H9 (cell line): Measurements from ENCODE around the gene CCDC85A. TPM values are rescaled to one million over a fixed set of nuclear protein-coding genes. Genes with fewer than 3 reads are reported as not detected.

Source experiments
- DNase-seq: peaks from one replicate; pipeline ENCODE4 v3.0.0-alpha.2; 2017
- H2AFZ ChIP-seq: one replicate; pipeline ENCODE4 v1.6.1; 2013; ENCODE audit warnings: mild to moderate bottlenecking, low read length, control low read depth, moderate library complexity
- H2AK5ac ChIP-seq: 2 replicates; pipeline ENCODE4 v1.6.1; 2013; ENCODE audit warnings: low read length, control low read depth, mixed read lengths; ENCODE audit not compliant: insufficient read length
- H2BK120ac ChIP-seq: one replicate; pipeline ENCODE4 v1.6.1; 2013; ENCODE audit warnings: low read depth, mild to moderate bottlenecking, low read length, control low read depth, inconsistent platforms; ENCODE audit not compliant: poor library complexity, severe bottlenecking
- H2BK12ac ChIP-seq: 2 replicates; pipeline ENCODE4 v1.6.1; 2013; ENCODE audit warnings: low read length, control low read depth, mixed read lengths, low read depth; ENCODE audit not compliant: insufficient read length
- H2BK15ac ChIP-seq: 2 replicates; pipeline ENCODE4 v1.6.1; 2013; ENCODE audit warnings: low read depth, low read length, control low read depth
- H2BK20ac ChIP-seq: one replicate; pipeline ENCODE4 v1.6.1; 2013; ENCODE audit warnings: low read depth, mild to moderate bottlenecking, low read length, control low read depth, inconsistent platforms; ENCODE audit not compliant: poor library complexity, severe bottlenecking
- H2BK5ac ChIP-seq: 2 replicates; pipeline ENCODE4 v1.6.1; 2013; ENCODE audit warnings: low read length, control low read depth, mixed read lengths; ENCODE audit not compliant: insufficient read length
- H3K14ac ChIP-seq: 2 replicates; pipeline ENCODE4 v1.6.1; 2013; ENCODE audit warnings: low read length, control low read depth; ENCODE audit not compliant: insufficient read depth
- H3K18ac ChIP-seq: 2 replicates; pipeline ENCODE4 v1.6.1; 2013; ENCODE audit warnings: low read depth, mild to moderate bottlenecking, mixed read lengths, low read length, control low read depth; ENCODE audit not compliant: insufficient read length
- H3K23ac ChIP-seq: 2 replicates; pipeline ENCODE4 v1.6.1; 2013; ENCODE audit warnings: low read length, control low read depth, mixed read lengths, low read depth; ENCODE audit not compliant: insufficient read length
- H3K23me2 ChIP-seq: 2 replicates; pipeline ENCODE4 v1.6.1; 2013; ENCODE audit warnings: low read depth, mild to moderate bottlenecking, mixed read lengths, low read length, control low read depth; ENCODE audit not compliant: insufficient read length, poor library complexity, severe bottlenecking
- H3K27ac ChIP-seq: 2 replicates; pipeline ENCODE4 v1.5.1; 2013; ENCODE audit warnings: low read length, control low read depth, mixed read lengths, low read depth; ENCODE audit not compliant: insufficient read length
- H3K27me3 ChIP-seq: 2 replicates; pipeline ENCODE4 v1.6.1; 2013; ENCODE audit warnings: low read length, control low read depth, inconsistent platforms; ENCODE audit not compliant: insufficient read depth
- H3K4ac ChIP-seq: 2 replicates; pipeline ENCODE4 v1.6.1; 2013; ENCODE audit warnings: low read depth, mild to moderate bottlenecking, control low read depth, inconsistent platforms, low read length, moderate library complexity
- H3K4me1 ChIP-seq: 2 replicates; pipeline ENCODE4 v1.6.1; 2013; ENCODE audit warnings: low read length, control low read depth, inconsistent platforms; ENCODE audit not compliant: insufficient read depth
- H3K4me2 ChIP-seq: 2 replicates; pipeline ENCODE4 v1.6.1; 2013; ENCODE audit warnings: low read length, control low read depth, mixed read lengths; ENCODE audit not compliant: insufficient read length, insufficient read depth
- H3K56ac ChIP-seq: 2 replicates; pipeline ENCODE4 v1.6.1; 2013; ENCODE audit warnings: low read depth, mild to moderate bottlenecking, mixed read lengths, low read length, control low read depth; ENCODE audit not compliant: insufficient read length
- H3K79me1 ChIP-seq: 2 replicates; pipeline ENCODE4 v1.6.1; 2013; ENCODE audit warnings: low read depth, mild to moderate bottlenecking, moderate library complexity, low read length, control low read depth, inconsistent platforms; ENCODE audit not compliant: insufficient read depth, poor library complexity, severe bottlenecking
- H3K79me2 ChIP-seq: 2 replicates; pipeline ENCODE4 v1.6.1; 2013; ENCODE audit warnings: low read length, control low read depth, inconsistent platforms; ENCODE audit not compliant: insufficient read depth
- H3K9ac ChIP-seq: 2 replicates; pipeline ENCODE4 v1.6.1; 2013; ENCODE audit warnings: low read length, control low read depth, mixed read lengths; ENCODE audit not compliant: insufficient read length; ENCODE audit errors: extremely low read depth
- H3K9me3 ChIP-seq: one replicate; pipeline ENCODE4 v1.6.1; 2013; ENCODE audit warnings: low read depth, low read length, inconsistent platforms; ENCODE audit not compliant: control insufficient read depth
- H3T11ph ChIP-seq: one replicate; pipeline ENCODE4 v1.6.1; 2013; ENCODE audit warnings: mild to moderate bottlenecking, low read length, control low read depth, inconsistent platforms
- H4K20me1 ChIP-seq: one replicate; pipeline ENCODE4 v1.6.1; 2013; ENCODE audit not compliant: control insufficient read depth, insufficient read length, insufficient read depth
- H4K5ac ChIP-seq: 2 replicates; pipeline ENCODE4 v1.6.1; 2013; ENCODE audit warnings: low read depth, mild to moderate bottlenecking, mixed read lengths, low read length, control low read depth; ENCODE audit not compliant: insufficient read length
- H4K8ac ChIP-seq: replicated peaks from 2 replicates; pipeline ENCODE4 v1.6.1; 2013; ENCODE audit warnings: low read length, control low read depth, mixed read lengths, low read depth; ENCODE audit not compliant: insufficient read length
- H4K91ac ChIP-seq: 2 replicates; pipeline ENCODE4 v1.6.1; 2013; ENCODE audit warnings: low read depth, mild to moderate bottlenecking, moderate library complexity, mixed read lengths, low read length, control low read depth; ENCODE audit not compliant: insufficient read length
- H3K27ac Mint-ChIP-seq, 3 experiments: 2 replicates in 2 of 3; 3 replicates in 1 of 3; pipeline ENCODE4 v1.8.0; 2020 to 2021; ENCODE audit warnings: mixed read lengths in 3 of 3, mild to moderate bottlenecking in 1 of 3, moderate library complexity in 1 of 3
- H3K27me3 Mint-ChIP-seq: 2 replicates; pipeline ENCODE4 v1.8.0; 2021; ENCODE audit warnings: low read depth, mild to moderate bottlenecking, moderate library complexity, mixed read lengths
- H3K36me3 Mint-ChIP-seq, 3 experiments: 2 replicates in 2 of 3; 3 replicates in 1 of 3; pipeline ENCODE4 v1.8.0; 2020 to 2021; ENCODE audit warnings: low read depth in 3 of 3, mixed read lengths in 3 of 3; ENCODE audit not compliant: insufficient read depth in 1 of 3
- H3K4me1 Mint-ChIP-seq, 2 experiments: 2 replicates each; pipeline ENCODE4 v1.8.0; 2020; ENCODE audit warnings: mixed read lengths in 2 of 2
- H3K4me3 Mint-ChIP-seq, 2 experiments: 2 replicates in 1 of 2; 3 replicates in 1 of 2; pipeline ENCODE4 v1.8.0; 2020 to 2021; ENCODE audit warnings: mild to moderate bottlenecking in 2 of 2, mixed read lengths in 2 of 2, moderate library complexity in 1 of 2
- H3K9me3 Mint-ChIP-seq, 2 experiments: 2 replicates in 1 of 2; 3 replicates in 1 of 2; pipeline ENCODE4 v1.8.0; 2020; ENCODE audit warnings: mild to moderate bottlenecking in 2 of 2, mixed read lengths in 2 of 2, moderate library complexity in 1 of 2
- WGBS: extraction: QIAGEN DNeasy Blood & Tissue Kit; methylation state at CpG from one replicate; pipeline ENCODE4 v1.1.7; 2013; ENCODE audit warnings: missing lambda C conversion rate, low lambda C conversion rate, mixed read lengths; ENCODE audit not compliant: insufficient read length; ENCODE audit errors: extremely low coverage; 5-methylcytosine and 5-hydroxymethylcytosine counted together
- total RNA-seq: library from RNA; stranded (reverse); gene quantifications from 2 replicates; pipeline ENCODE4 v1.2.1, GENCODE V29; 2021
- TF ChIP-seq, protein P1 (sequence below): fragments of 200-600 bp; sonication (generic); conservative IDR thresholded peaks from 3 replicates; pipeline ENCODE4 v1.8.0; 2021; ENCODE audit warnings: antibody characterized with exemption, mild to moderate bottlenecking

CCDC85A gene
- total RNA-seq, 1 experiment from 2014 or later: 0.17 TPM

DNA sequence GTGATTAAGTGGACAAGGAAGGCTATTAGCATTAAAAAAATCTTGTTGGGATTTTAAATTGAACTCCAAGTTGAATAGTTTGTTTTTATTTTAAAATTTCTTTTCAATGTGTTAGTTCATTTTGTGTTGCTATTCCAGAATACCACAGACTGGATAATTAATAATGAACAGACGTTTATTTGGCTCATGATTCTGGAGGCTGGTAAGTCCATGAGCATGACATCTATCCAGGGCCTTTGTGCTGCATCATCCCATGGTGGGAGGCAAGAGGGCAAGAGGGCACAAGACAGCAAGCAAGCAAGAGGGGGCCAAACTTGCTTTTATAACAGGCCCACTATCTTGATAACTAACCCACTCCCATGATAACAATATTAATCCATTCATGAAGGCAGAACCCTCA lies 22.5 kb downstream of the CCDC85A start:
- no peaks in the 10 kb centered on the region for H3K4me1 ChIP-seq
- no peak overlapping the region for H3K4me3 Mint-ChIP-seq
- no peaks in the 10 kb centered on the region; a peak in 1 of 5 replicates for H3K9me3 Mint-ChIP-seq
- H2AK5ac ChIP-seq: no peak overlapping the region
- H3K27ac Mint-ChIP-seq: no peak overlapping the region
- TF ChIP-seq, protein P1, sequence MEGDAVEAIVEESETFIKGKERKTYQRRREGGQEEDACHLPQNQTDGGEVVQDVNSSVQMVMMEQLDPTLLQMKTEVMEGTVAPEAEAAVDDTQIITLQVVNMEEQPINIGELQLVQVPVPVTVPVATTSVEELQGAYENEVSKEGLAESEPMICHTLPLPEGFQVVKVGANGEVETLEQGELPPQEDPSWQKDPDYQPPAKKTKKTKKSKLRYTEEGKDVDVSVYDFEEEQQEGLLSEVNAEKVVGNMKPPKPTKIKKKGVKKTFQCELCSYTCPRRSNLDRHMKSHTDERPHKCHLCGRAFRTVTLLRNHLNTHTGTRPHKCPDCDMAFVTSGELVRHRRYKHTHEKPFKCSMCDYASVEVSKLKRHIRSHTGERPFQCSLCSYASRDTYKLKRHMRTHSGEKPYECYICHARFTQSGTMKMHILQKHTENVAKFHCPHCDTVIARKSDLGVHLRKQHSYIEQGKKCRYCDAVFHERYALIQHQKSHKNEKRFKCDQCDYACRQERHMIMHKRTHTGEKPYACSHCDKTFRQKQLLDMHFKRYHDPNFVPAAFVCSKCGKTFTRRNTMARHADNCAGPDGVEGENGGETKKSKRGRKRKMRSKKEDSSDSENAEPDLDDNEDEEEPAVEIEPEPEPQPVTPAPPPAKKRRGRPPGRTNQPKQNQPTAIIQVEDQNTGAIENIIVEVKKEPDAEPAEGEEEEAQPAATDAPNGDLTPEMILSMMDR: no peak
- H3K56ac ChIP-seq: no peak overlapping the region
- no peak overlapping the region for H3K4me2 ChIP-seq
- H3K23me2 ChIP-seq: no peaks in the 10 kb centered on the region
- no peak overlapping the region for H4K8ac ChIP-seq
- H3K23ac ChIP-seq: no peak overlapping the region
- H3K9ac ChIP-seq: no peak overlapping the region
- no peak overlapping the region for H2BK5ac ChIP-seq
- no peaks in the 10 kb centered on the region for H3K79me1 ChIP-seq
- no peak overlapping the region for H2BK120ac ChIP-seq
- H3K79me2 ChIP-seq: no peaks in the 10 kb centered on the region
- no peak overlapping the region for H2BK15ac ChIP-seq
- no peak overlapping the region for H3K14ac ChIP-seq
- no peaks in the 10 kb centered on the region for H4K20me1 ChIP-seq
- no peak overlapping the region for H4K5ac ChIP-seq
- no peak overlapping the region for H3K18ac ChIP-seq
- H3K36me3 Mint-ChIP-seq: no peaks in the 10 kb centered on the region
- H3K4me1 Mint-ChIP-seq: no peaks in the 10 kb centered on the region
- H3K27ac ChIP-seq: no peak overlapping the region
- peaks cover 23% of the 10 kb centered on the region for H3K27me3 Mint-ChIP-seq
- H3K27me3 ChIP-seq: no peaks in the 10 kb centered on the region
- H2AFZ ChIP-seq: no peak overlapping the region
- no peak overlapping the region for H2BK12ac ChIP-seq
- DNase-seq: no peak
- H3T11ph ChIP-seq: no peak overlapping the region
- no peaks in the 10 kb centered on the region for H3K9me3 ChIP-seq
- no peak overlapping the region for H4K91ac ChIP-seq
- no peak overlapping the region for H3K4ac ChIP-seq
- WGBS: no CpG with 5 or more reads among the region's 1 CpG
- H2BK20ac ChIP-seq: no peak overlapping the region
